D721Med (cell line): ENCODE measurements around the gene RNF215.

Experiments used
- DNase-seq: peaks from one replicate; pipeline ENCODE4 v3.0.0; 2011; ENCODE audit warnings: low spot score; ENCODE audit not compliant: insufficient read length
- FAIRE-seq: peaks from 2 replicates; lab custom pipeline; 2011; peaks lifted over from hg19 to GRCh38; lab: Jason Lieb, UNC
- TF ChIP-seq, protein P1 (sequence below): IDR thresholded peaks from 2 replicates; pipeline ENCODE4 v1.5.1; 2012; ENCODE audit warnings: mild to moderate bottlenecking, control low read depth; ENCODE audit not compliant: insufficient read depth; ENCODE audit errors: missing control alignments

RNF215 gene

GRCh38 chr22:30371321-30371720 is 15.9 kb downstream of the RNF215 start:
- TF ChIP-seq, protein P1, sequence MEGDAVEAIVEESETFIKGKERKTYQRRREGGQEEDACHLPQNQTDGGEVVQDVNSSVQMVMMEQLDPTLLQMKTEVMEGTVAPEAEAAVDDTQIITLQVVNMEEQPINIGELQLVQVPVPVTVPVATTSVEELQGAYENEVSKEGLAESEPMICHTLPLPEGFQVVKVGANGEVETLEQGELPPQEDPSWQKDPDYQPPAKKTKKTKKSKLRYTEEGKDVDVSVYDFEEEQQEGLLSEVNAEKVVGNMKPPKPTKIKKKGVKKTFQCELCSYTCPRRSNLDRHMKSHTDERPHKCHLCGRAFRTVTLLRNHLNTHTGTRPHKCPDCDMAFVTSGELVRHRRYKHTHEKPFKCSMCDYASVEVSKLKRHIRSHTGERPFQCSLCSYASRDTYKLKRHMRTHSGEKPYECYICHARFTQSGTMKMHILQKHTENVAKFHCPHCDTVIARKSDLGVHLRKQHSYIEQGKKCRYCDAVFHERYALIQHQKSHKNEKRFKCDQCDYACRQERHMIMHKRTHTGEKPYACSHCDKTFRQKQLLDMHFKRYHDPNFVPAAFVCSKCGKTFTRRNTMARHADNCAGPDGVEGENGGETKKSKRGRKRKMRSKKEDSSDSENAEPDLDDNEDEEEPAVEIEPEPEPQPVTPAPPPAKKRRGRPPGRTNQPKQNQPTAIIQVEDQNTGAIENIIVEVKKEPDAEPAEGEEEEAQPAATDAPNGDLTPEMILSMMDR, result no peak
- DNase-seq (no peak), FAIRE-seq (no peak)

DNA sequence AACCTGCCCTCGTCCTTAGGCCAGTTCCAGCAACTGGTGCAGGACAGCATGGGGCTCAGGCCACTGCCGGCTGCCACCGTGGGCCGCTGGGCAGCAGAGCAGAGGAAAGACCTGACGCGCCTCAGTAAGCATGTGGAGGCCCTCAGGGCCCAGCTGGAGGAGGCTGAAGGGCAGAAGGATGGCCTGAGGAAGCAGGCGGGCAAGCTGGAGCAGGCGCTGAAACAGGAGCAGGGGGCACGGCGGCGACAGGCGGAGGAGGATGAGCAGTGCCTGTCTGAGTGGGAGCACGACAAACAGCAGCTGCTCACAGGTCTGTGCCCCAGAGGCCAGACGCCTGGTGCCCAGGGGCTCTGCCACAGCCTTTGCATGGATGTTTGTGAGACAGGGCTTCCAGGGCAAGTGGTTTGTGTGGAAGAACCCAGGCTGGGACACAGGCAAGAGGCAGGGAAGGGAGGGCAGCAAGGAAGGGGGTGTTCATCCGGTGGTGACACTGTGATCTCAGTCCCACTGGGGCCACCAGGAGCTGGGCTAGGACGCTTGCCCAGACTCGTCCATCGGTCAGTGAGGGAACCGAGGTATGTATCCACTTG is 16.5 kb downstream of the RNF215 start:
- FAIRE-seq (no peak), DNase-seq (no peak)
- TF ChIP-seq, protein P1, result no peak

GRCh38 chr22:30368420-30368819 is 18.8 kb downstream of the RNF215 start:
- DNase-seq (no peak), FAIRE-seq (no peak)
- TF ChIP-seq, protein P1, result no peak

DNA sequence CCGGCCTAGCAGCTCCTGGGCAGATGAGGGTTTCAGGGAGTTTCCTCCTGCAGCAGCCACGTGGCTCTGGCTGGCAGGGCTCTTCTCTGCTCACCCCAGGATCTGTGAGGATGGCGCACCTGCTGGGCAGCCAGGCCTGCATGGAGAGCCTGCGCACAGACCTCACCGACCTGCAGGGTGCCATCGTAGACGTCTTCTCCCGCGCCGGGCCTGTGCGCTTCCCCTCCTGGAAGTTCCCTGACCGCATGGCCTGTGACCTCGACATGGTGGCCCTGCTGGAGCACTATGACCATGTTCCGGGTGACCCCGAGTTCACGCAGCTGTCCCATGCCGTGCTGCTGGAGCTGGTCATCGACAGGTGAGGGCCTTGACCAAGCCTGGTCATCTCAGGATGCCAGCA is 21.3 kb downstream of the RNF215 start:
- FAIRE-seq, result no peak
- DNase-seq, result no peak
- TF ChIP-seq, protein P1, result no peak

- FAIRE-seq, result no peak
- TF ChIP-seq, protein P1, result no peak
- DNase-seq, result no peak
Observed at GRCh38 chr22:30362651-30363281, 24.4 kb downstream of the RNF215 start.

- FAIRE-seq, result no peak
- DNase-seq, result no peak
- TF ChIP-seq, protein P1, result no peak
Observed at GRCh38 chr22:30361916-30362650, 25.1 kb downstream of the RNF215 start.
